Mucosa of gallbladder (tissue), 1 donor: ENCODE measurements around the gene MAN1A2. TPM values are rescaled to one million over a fixed set of nuclear protein-coding genes. Genes with fewer than 3 reads are reported as not detected.

Experiments used
- DNase-seq: peaks from one replicate; pipeline ENCODE4 v3.0.0-alpha.2; 2020; ENCODE audit warnings: low spot score
- total RNA-seq: library from RNA; stranded (reverse); gene quantifications from one replicate; pipeline ENCODE4 v1.2.1, GENCODE V29; 2021
- donor health status: DM: no; HTN: no; CAD: no.

The MAN1A2 gene
- total RNA-seq, 1 donor from 2014 or later, result 51.3 TPM

GRCh38 chr1:117495068-117495467 is 127.8 kb downstream of the MAN1A2 start:
- DNase-seq, result no peak

DNA sequence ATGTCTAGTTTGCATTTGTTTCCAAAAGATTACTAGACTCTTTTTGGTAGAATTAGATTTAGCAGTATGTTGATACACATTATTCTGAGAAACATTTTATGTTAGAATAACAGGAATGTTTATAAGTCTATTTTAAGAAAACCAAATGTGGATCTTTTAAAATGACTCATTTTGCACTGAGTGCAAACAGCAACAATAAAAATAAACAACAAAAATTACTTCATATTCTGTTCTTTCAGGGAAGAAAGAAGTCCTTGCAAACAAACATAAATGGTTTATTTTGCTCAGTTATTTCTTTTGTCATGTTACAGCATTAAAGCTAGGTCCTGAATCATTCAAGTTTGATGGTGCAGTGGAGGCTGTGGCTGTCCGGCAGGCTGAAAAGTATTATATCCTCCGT is 131.8 kb downstream of the MAN1A2 start:
- no peak for DNase-seq

- DNase-seq, result no peak
Measured at GRCh38 chr1:117500584-117500983, 133.3 kb downstream of the MAN1A2 start.

- DNase-seq, result no peak
Measured at GRCh38 chr1:117501281-117501680, 134.0 kb downstream of the MAN1A2 start.

- no peak for DNase-seq
Measured at GRCh38 chr1:117511273-117511672, 144.0 kb downstream of the MAN1A2 start.

- no peak for DNase-seq
Measured at GRCh38 chr1:117512728-117513321, 145.6 kb downstream of the MAN1A2 start.

DNA sequence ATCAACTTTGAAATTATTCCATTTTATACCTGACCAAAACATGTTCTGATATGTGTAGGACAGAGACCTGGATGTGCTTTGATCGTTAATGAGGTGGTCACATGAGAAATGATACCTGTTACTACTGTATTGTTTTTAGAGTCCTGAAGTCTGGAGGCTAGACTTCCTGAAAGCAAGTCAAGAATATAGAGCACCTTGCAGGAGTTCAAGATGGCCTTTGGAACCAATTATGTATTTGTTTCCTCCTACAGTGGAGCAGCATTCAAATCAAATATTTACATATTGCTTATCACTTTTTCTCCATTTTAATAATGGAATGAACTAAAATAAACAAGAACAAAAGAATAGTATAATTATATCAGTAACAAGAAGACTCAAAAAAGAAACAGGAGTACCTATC is 155.9 kb downstream of the MAN1A2 start:
- no peak for DNase-seq

GRCh38 chr1:117527074-117527473 is 159.8 kb downstream of the MAN1A2 start:
- no peak for DNase-seq

GRCh38 chr1:117527566-117528102 is 160.4 kb downstream of the MAN1A2 start:
- DNase-seq, result no peak

DNA sequence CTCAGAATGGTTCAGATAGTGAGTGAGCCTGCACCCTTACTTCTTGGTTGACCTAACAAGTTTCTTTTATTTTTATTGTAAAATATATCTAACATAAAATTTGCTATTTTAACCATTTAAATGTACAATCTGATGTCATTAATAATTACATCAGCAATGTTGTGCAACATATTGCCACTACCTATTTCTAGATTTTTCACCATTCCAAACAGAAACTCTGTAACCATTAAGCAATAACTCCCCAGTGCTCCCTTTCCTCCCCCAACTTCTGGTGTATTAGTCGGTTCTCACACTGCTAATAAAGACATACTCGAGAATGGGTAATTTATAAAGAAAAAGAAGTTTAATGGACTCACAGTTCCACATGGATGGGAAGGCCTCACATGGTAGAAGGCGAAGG is 162.4 kb downstream of the MAN1A2 start:
- no peak for DNase-seq

GRCh38 chr1:117531222-117531621 is 164.0 kb downstream of the MAN1A2 start:
- DNase-seq, result no peak

DNA sequence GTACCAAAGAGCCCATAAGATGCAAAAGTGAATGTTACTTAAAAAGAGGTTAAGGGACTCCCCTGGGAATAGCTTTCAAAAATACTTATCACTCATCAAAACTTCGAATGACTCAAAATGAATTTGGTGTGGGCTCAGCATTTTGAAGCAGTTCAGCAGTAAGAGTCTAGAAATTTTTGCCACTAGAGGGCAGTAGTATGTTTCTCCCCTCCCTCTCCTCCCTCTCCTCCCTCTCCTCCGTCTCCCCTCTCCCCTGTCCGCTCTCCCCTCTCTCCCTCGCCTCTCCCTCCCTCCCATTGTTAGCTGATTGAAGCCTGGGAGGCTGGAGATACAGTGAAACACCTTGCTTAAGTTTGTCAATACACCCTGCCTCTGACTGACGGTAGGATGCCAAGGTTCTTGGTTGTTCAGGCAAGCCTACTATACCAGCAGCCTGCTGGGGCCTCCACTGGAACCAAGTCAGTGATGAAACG is 167.8 kb downstream of the MAN1A2 start:
- DNase-seq, result no peak

- DNase-seq, result no peak
Measured at GRCh38 chr1:117535821-117536220, 168.6 kb downstream of the MAN1A2 start.

GRCh38 chr1:117537291-117537920 is 170.2 kb downstream of the MAN1A2 start:
- no peak for DNase-seq

- DNase-seq, result no peak
Measured at GRCh38 chr1:117540532-117540931, 173.3 kb downstream of the MAN1A2 start.

GRCh38 chr1:117541003-117541402 is 173.8 kb downstream of the MAN1A2 start:
- peak; percentile 32 for DNase-seq

GRCh38 chr1:117541585-117541984 is 174.3 kb downstream of the MAN1A2 start:
- DNase-seq, result no peak

- no peak for DNase-seq
Measured at GRCh38 chr1:117544509-117545109, 177.4 kb downstream of the MAN1A2 start.

- DNase-seq, result no peak
Measured at GRCh38 chr1:117546467-117546866, 179.2 kb downstream of the MAN1A2 start.

DNA sequence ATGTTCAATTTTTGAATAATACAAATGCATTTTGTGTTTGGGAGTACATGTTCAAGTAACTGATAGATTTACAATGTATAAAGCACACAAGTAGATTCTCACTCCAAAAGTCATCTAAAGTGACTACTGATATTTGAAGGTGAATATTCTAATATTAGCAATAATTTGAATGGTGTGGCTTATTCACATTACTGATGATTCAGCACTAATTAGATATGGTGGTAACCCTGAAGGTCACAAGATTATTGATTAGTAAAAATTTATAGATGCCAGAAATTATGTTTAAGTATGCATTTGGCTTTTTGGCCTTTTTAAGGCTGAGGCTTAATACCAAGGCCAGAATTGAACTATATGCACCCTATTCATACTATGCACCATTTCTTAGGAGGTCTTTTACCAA is 186.2 kb downstream of the MAN1A2 start:
- no peak for DNase-seq

DNA sequence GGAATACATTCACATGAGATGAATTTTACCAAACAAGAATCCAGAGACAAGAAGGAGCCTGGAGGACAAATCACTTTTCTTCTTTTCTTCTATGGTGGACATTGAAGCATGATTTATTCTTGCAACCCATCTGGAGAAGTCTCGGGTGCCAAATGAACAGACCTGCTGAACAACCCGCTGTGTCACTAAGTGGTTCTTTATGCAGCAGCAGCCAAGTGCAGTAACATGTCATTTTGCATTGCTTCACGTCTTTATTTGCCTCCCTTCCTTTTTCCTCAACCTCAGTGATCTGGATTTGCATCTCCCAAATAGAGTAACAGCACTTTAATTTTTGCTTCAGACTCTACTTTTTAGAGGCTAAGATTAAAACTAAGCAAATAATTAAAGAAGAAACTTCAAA is 188.6 kb downstream of the MAN1A2 start:
- no peak for DNase-seq

DNA sequence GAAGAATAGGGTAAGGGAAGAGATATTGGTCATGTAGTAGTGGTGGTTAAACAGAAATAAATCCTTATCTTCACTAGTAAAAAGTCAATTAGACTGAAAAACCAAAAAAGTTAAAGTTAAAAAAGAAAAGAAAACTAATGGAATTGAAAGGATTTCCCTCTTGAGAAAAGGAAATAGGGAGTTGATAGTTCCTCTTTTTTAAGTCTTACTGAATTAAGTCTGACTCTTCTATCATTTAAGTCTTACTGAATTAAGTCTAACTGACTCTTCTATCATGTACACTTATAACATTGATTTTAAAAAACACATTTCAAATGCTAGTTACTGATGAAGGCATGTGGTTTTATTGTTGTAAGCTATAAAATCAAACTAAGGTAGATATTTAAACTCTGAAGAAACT is 189.1 kb downstream of the MAN1A2 start:
- no peak for DNase-seq

DNA sequence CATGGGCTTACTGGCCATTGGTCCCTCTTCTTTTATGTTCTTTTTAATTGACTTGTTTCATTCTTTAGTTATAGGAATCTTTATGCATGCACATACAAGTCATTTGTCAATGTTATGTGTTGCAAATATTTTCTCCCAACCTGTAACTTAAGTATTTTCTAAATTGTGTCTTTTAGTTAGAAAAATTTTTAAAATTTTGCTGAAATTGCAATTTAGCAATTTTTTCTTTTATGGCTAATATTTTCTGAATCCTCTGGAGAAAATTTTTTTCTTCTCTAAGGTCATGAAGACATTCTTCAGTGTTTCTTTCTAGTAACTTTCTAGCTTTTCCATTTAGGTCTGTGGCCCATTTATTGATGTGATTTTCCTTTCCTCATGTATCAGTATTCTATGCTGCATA is 189.7 kb downstream of the MAN1A2 start:
- no peak for DNase-seq
